GM18870 (cell line): Measurements from ENCODE around the gene ANKRD1.
"Not testable (repeated sequence)": the region's sequence is repeated elsewhere in the genome, so short reads cannot be mapped to it uniquely, and the experiment has no call there.

ENCODE experiments used
- ATAC-seq: cut with Tn5 transposase; IDR thresholded peaks from one replicate; pipeline ENCODE4 v1.9.1; 2021; ENCODE audit warnings: moderate library complexity; ENCODE audit not compliant: unreplicated experiment

ANKRD1 gene

DNA sequence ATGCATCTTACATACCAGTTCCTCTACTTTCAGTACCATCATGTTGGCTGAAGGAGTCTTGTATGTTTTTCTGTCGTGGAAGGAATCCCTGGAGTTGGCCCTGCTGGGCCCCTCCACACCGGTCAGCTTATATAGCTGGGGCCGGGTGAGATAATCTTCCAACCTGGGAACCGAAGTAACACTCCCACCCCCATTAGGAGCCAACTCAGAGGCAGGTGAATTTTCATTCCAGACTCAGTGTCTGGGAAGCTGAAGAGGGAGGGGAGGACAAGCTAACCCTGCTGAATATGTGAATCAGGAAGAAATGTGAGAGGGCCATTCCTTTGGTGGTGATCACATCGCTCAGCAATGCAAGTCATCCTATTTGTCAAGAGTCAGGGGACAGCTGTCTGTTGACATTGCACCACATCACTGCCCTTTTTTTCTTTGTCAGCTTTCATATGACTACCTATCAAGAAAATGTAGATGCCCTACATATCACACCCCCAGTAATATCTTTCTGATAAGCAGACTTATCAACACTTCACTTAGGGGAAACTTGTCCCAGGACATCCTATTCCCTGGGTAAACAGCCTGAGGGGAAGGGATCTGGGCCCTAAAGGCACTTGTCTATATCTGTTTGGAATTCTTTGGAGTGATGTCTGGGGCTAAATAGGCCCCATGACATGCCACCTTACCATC is at the start of gene ANKRD1:
Gene ANKRD1 (minus strand): TSS at position 102 of the 681 bp plus-strand sequence. CDS start 60 bp downstream, at position 42.
- no peak for ATAC-seq

DNA sequence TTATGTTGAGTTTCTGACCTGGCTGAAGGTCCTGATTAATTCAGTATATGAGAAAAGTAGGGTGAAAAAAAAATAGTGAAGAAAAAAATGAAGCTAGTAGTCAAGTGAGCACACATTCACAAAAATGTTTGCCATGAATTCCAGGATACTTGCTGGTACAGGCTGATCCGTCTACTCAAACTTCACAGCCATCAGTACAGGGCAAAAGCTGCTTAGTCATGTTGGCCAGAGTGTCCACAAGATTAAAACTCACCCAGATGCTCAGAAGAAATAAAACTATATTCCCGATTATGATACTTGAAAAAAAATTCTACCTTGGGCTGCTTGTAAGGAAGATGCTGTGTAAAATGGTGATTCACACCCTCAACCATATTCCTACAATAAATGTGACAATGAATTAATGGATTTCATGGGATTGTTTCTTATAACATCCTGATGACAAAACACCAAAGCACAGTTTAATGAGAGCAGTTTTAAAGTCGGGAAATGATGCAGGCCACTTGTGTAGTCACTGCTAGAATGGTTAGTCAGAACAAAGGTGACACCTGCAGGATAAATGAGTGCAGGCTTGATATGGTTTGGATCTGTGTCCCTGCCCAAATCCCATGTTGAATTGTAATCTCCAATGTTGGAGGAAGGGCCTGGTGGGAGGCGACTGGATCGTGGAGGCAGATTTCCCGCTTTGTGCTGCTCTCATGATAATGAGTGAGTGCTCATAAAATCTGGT is 49.2 kb upstream of the ANKRD1 start:
- ATAC-seq: no peak

DNA sequence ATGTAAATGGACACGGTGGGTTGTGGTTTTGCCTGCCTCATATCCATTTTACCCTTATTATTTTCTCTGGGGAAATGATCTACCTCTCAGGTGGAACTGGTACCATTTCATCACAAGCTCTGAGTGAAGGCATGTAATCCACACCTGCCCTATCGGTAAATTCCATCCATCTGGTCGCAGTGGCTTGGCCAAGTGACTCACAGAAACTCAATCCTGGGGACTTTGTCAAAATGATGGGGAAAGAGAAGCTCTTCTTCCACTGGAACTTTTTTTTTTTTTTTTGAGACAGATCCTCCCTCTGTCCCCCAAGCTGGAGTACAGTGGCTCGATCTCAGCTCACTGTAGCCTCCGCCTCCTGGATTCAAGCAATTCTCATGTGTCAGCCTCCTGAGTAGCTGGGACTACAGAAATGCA is 48.2 kb upstream of the ANKRD1 start:
- ATAC-seq: no peak

DNA sequence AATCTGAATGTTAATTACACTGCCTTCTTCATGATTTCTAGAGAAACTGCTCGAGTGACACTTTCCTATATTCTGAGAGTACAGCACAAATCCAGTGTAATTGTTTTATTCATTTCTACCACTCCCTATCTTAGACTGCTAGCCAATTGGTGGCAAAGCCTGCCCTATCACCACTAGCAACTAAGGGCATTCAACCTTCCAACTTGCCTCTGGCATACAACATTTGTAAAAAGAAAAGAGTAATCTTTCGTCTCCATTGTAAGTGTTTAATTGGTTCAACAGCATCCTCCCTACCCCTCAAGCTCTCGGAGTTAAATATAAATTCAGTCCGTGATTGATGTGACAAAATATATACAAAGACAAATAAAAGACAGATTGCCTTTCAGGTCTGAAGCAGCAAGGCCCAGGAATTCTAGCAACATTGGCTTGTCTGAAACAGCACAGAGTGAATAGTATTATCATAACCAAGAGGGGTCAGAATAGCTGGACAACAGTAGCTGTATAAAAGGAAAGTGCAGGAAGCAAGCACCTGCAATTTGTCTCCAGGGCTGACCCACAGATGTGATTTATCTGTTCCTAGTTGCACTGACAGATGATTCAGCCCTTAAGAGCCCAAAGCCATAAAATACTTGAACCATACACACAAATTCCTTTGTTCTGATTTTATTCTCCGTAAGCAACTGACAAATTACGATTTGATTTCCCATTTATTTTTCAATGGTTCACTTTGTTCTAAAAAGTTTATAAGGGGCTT is 47.6 kb upstream of the ANKRD1 start:
- no peak for ATAC-seq

DNA sequence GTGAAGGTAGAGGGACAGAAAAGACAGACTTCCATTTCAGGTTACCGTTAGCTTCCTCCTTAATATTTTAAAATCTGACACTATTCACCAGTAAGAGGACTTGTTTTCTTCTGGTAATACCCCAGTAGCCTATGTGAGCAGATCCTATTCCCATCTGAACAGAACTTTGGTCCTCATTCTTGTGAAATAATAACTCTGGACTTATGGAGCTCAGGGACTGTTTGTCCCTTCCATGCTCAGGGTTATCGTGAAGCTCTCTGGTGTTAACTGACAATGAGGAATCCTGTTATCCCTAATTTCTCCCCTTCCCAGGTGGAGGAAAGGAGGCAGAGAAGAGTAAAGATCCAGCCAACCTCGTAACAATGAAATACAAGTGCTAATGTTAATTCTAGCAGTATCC is 47.0 kb upstream of the ANKRD1 start:
- no peak for ATAC-seq

DNA sequence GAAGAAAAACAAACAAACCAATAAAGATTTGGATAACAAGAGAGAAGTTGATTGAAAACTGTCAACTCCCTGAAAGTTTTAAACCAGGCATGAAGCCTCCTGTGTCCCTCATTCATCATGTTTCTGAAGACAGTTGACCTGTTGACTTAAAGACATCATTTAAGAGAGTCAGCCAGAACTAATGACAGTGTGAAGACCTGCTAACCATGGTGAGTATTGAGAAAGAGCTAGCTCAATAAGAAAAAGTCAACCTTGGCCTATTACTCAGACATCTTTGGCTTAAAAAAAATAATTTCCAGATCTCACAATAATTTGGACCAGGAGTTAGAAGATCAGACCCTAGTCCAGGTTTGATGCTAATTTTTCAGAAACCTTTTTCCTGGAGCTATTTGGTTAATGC is 45.3 kb upstream of the ANKRD1 start:
- no peak for ATAC-seq

DNA sequence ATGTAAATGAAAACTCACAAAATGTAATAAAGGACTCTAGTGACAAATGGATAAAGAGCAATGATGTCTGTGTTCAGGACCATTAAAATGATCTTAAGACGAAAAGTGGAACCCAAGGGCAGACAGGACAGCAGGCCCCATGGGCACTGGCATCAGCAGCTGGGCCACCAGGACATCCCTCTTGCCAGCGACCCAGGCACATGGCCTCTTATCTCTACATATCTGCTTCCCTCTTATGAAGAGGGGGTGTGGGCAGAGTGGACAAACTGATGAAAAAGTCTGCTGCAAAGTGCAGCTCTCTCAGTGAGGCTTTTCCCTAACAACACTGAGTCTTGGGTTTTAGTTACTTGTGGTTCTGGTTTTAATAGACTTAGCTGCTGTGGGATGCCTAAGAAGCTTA is 44.8 kb upstream of the ANKRD1 start:
- no peak for ATAC-seq

DNA sequence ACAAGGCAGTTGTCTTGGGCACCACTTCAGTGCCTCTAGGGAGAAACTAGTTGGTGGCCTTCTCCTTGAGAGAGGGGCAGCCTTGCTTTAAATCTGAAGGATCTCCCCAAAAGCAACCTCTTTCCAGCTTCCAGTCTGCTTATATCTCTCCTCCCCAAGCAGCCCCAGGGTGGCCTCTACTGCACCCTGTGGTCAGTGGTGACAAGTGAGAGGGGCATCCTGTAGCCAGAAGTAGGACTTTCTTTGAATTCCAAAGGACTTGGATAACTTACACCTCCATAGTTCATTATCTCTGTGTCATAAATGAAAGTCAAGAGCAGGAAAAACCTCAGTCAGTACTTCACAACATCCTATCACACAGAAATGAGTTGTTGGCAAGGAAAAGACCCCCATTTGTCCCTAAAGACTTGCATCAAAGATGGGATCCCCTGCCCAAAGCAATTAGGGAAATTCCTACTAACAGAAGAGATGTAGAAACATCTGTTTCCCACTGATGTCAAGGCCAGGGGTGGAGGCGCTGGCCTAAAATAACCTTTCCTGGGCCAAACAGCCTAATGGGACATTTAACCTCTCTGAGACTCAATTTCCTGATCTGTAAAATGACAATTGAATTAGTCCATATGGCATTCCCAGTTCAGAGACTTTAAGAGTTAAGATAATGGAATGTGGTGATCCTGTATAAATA is 44.0 kb upstream of the ANKRD1 start:
- no peak for ATAC-seq

DNA sequence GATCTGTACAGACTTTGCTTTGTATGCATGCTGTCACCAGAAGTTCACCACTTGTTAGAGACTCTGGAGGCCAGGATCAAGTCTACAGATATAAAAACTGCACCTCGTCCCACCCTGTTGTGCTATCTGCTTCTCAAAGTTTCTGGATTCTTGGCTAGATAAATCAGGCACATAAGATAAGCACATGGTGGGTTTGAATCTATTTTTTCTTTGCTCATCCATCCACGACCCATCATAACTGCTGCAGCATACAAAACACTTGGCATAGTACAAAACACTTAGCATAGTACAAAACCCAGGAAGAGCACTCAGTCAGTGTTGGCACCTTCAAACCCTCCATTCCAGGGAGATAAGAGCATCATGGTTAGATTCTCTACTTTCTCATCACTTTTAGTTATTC is 42.4 kb upstream of the ANKRD1 start:
- no peak for ATAC-seq

DNA sequence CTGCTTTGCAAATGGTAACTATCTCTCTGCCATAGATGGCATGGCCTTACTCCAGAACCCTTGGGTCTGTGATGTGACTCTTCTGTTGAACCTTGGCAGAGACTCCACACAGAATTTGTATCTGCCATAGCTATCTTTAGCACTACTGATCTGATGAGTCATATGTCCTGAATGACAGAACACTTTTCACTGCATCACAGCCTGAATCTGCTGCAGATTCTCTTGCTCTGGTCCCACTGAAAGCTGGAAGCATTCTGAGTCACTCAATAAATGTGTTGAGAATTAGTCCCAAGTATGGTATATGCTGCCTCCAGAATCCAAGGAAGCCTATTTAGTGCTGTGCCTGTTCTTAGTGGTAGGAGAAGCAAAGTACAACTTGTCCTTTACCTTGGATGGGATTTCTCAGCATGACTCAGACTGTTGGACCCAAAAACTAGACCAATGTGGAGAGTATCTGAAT is 39.5 kb upstream of the ANKRD1 start:
- peak; percentile 88 for ATAC-seq

DNA sequence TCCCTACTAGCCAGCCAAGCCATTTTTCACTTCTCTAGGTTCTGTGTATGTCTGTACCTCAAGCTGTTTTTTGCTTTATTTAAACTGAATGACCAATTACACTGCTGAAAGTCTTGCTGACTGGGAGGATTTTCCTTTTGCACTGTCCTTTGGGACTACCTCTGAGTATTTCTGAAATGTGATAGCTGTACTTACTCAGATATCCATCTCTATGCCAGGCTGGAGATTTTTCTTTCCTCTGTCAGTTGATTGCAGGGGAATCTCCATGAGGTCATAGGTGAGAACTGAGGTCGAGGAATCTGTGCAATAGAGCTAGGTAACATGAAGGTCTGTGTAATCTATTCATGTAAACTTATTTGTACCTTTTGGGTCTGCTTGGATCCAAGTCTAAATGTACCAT is 38.9 kb upstream of the ANKRD1 start:
- ATAC-seq: no peak

DNA sequence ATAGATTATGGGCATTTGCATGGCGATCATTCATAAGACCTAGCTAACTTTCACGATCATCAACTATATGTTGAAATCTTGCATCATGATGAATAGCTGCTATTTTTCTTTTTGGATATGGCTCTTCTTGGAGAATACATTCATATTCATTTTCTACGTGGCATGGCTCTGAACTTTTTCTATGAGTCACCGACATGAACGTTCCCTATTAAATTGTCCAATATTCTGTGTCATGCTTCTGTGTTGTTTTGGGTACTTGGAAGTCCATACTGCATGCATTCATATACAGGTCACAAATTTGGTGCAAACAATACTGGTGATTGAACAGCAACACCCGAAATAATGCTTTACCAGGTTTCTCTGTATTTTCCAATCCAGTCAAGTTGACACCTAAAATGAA is 37.9 kb upstream of the ANKRD1 start:
- no peak for ATAC-seq

DNA sequence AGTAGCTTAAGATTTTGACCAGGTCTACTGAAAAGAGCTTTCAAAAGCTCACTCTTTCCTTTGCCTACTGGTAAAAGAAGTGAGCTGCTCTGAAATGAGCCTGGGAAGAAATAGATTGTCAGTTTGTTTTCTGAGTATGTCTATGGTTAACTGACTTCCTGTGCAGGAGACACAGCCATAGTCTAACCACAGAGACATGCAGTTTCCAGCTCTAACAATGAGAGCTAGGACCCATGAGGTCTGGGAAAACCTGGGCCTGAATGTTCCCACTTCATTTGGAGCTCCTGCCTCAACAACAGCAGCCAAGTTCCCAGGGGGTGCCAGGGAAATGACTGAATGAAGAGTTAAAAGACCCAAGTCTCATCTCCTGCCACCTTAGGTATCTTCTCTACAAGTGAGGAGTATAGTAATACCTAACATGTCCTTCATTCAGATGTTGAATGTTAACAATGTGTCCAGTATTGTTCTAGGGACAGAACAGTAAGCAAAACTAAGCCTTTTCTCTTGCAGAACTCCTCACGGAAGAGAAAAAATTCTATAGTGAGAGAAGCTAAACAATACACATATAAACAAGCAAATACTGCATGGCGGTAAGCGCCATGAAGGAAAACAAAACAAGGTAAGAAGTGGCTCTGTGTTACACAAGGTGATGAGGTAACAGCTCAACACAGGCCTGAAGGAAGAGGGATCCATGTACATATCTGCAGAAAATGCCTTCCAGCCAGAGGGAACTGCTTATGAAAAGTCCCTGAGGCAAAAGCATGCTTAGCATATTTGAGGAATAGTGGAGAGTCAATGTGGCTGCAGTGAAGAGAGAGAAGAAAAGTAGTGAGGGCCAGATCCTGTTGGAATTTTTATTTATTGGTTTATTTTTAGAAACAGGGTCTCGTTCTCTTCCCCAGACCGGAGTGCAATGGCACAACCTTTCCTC is 26.4 kb upstream of the ANKRD1 start:
- ATAC-seq: peak; percentile 65

DNA sequence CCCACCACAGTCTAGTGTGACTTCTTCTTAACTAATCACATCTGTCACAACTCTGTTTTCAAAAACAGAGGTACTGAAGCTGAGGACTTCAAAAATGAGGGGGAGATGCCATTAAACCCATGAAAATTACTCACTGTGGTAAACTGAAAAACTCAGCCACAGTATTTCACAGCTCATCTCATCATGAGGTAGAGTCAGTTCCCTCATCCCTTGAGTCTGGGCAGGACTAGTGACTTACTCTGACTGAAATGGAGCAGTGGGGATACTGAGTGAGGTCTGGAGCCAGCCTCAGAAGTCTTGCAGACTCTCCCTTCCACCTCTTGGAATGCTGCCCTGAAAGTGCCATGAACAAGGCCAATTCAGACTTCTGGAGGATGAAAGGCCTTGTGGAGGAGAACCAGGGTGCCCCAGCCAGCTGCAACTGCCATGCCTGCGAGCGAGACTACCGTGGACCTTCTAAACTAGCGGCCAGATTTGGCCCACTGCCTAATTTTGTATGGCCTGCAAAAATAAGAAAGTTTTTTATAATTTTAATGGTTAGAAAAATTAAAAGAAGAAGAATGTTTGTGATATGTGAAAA is 24.7 kb upstream of the ANKRD1 start:
- ATAC-seq: no peak

DNA sequence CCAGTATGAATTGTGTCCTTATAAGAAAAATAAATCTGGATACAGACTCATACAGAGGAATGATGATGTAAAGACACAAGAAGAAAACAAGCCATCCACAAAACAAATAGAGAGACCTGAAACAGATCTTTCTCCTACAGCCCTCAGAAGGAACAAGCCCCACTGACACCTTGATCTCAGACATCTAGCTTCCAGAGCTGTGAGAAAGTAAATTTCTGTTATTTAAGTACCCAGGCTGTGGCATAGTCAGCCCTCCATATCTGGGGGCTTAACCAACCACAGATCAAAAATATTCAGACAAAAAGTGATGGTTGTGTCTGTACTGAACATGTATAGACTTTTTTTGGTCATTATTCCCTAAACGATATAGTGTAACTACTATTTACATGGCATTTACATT is 23.9 kb upstream of the ANKRD1 start:
- no peak for ATAC-seq

DNA sequence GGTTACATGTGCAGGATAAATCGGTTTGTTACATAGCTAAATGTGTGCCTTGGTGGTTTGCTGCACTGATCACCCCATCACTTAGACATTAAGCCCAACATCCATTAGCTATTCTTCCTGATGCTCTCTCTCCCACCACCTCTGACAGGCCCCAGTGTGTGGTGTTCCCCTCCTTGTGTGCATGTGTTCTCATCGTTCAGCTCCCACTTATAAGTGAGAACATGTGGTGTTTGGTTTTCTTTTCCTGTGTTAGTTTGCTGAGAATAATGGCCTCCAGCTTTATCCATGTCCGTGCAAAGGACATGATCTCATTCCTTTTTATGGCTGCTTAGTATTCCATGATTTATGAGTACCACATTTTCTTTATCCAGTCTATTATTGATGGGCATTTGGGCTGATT is 22.1 kb upstream of the ANKRD1 start:
- not testable (repeated sequence) for ATAC-seq

DNA sequence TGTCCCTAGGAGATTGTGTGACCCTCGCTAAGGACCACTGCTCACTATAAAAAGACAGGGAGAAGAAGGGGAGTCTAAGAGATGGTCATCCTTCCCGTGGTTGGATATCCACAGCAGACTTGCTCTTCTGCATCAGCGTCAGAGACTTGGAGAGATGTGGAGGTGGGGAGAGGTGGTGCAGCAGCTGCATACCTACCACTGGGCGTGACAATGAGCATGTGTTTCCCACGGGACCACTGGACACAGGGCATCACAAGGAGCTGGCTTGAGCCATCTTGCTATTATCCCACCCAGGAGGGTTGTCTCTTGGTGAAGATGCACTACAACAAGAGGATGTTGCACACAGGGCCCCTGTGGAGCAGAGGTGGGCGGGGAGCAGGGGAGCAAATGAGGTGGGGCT is 18.8 kb upstream of the ANKRD1 start:
- ATAC-seq: no peak

DNA sequence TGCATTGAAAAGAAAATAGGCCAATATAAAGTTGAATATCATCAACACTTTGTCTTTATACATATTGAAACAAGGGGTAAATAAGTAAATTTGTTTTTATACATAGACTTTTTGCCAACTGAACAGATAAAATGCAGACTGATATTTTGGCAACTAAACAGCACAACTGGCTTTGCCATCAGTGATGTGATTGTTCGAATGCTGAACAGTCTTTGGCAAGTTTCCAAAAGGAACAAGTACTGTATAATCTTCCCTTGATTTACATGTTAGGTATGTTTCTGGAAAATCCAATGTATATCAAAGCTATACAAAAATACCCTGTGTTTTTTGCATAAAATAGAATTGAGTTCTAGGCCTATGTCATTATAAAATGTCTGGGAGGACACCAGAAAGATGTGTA is 18.2 kb upstream of the ANKRD1 start:
- no peak for ATAC-seq

DNA sequence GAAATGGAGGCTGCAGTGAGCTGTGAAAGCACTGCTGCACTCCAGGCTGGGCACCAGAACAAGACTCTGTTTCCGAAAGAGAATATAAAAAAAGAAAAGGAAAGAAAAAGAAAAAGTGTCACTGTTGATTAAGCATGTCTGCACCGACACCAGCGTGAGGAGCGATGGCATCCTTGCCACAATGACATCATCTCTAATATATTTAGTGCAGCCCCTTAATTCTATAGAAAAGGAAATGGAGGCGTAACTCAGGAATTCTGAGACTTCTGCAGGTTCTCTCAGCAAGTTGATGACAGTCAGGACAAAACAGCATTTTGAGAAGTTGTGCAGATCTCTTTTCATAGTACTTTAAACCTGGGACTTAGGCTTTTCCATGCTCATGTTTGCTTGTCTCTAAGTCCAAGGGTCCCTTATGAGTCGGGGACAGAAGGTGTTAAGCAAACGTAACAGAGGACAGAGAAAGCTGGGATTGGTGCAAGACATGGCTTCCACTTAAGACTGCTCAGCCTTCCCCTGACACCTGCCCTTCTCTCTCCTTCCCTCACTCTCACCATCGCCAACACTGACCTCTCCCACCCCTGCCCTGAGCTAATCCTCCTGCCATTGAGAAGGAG is 16.9 kb upstream of the ANKRD1 start:
- ATAC-seq: no peak
